ENCODE data around the gene HAPSTR1.

- TF ChIP-seq, protein P1, sequence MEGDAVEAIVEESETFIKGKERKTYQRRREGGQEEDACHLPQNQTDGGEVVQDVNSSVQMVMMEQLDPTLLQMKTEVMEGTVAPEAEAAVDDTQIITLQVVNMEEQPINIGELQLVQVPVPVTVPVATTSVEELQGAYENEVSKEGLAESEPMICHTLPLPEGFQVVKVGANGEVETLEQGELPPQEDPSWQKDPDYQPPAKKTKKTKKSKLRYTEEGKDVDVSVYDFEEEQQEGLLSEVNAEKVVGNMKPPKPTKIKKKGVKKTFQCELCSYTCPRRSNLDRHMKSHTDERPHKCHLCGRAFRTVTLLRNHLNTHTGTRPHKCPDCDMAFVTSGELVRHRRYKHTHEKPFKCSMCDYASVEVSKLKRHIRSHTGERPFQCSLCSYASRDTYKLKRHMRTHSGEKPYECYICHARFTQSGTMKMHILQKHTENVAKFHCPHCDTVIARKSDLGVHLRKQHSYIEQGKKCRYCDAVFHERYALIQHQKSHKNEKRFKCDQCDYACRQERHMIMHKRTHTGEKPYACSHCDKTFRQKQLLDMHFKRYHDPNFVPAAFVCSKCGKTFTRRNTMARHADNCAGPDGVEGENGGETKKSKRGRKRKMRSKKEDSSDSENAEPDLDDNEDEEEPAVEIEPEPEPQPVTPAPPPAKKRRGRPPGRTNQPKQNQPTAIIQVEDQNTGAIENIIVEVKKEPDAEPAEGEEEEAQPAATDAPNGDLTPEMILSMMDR (IDR thresholded peaks at IDR 0.05) = peak; percentile 77
- TF ChIP-seq, protein P2, sequence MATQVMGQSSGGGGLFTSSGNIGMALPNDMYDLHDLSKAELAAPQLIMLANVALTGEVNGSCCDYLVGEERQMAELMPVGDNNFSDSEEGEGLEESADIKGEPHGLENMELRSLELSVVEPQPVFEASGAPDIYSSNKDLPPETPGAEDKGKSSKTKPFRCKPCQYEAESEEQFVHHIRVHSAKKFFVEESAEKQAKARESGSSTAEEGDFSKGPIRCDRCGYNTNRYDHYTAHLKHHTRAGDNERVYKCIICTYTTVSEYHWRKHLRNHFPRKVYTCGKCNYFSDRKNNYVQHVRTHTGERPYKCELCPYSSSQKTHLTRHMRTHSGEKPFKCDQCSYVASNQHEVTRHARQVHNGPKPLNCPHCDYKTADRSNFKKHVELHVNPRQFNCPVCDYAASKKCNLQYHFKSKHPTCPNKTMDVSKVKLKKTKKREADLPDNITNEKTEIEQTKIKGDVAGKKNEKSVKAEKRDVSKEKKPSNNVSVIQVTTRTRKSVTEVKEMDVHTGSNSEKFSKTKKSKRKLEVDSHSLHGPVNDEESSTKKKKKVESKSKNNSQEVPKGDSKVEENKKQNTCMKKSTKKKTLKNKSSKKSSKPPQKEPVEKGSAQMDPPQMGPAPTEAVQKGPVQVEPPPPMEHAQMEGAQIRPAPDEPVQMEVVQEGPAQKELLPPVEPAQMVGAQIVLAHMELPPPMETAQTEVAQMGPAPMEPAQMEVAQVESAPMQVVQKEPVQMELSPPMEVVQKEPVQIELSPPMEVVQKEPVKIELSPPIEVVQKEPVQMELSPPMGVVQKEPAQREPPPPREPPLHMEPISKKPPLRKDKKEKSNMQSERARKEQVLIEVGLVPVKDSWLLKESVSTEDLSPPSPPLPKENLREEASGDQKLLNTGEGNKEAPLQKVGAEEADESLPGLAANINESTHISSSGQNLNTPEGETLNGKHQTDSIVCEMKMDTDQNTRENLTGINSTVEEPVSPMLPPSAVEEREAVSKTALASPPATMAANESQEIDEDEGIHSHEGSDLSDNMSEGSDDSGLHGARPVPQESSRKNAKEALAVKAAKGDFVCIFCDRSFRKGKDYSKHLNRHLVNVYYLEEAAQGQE (IDR thresholded peaks at IDR 0.05) = no peak
- TF ChIP-seq RAD21 (conservative IDR thresholded peaks at IDR 0.05 in 1 of 2, IDR thresholded peaks at IDR 0.05 in 1 of 2) (peak; percentile 88 to 91), EHMT2 (IDR thresholded peaks at IDR 0.05; ENCODE audit: low read depth) (no peak)
Observed at GRCh38 chr16:9134739-9135138, 43.3 kb downstream of the HAPSTR1 start.

Measured in A549 (cell line).